ENCODE measurements around the gene PHLDB3. TPM values are rescaled to one million over a fixed set of nuclear protein-coding genes. Genes with fewer than 3 reads are reported as not detected.
A peak's percentile ranks its signal among the peaks of the same experiment; 100 is the strongest.

PHLDB3 gene
- total RNA-seq, 2 experiments from 2014 or later = 12.9 to 14.9 TPM

- peak overlapping the region; percentile 94 for H3K4me3 Mint-ChIP-seq
- CTCF ChIA-PET = interaction anchor here (0.6 to 3.8 kb wide), 6 partner anchors 15 to 130 kb away, joined by 3 to 37 read pairs (median 4); no protein-coding TSS in a partner anchor
- H3K27me3 Mint-ChIP-seq (ENCODE audit: low read depth) = no peaks in the 10 kb centered on the region
- H3K36me3 Mint-ChIP-seq (ENCODE audit: low read depth) = no peaks in the 10 kb centered on the region
- no peaks in the 10 kb centered on the region for H3K9me3 Mint-ChIP-seq
- DNase-seq = no peak
- H3K27ac Mint-ChIP-seq = peak overlapping the region; percentile 86
- H3K4me1 Mint-ChIP-seq (ENCODE audit: low read depth) = peaks cover 44% of the 10 kb centered on the region
- intact Hi-C loops (cut with micrococcal nuclease) = loop anchor here (1.0 to 10.0 kb wide), 2 partner anchors 204 to 321 kb away; partner anchors contain the start of gene KCNN4
Observed at GRCh38 chr19:43464134-43464775, 40.3 kb downstream of the PHLDB3 start.

- H3K9me3 Mint-ChIP-seq = no peaks in the 10 kb centered on the region
- peaks cover 37% of the 10 kb centered on the region for H3K4me1 Mint-ChIP-seq (ENCODE audit: low read depth)
- H3K36me3 Mint-ChIP-seq (ENCODE audit: low read depth) = no peaks in the 10 kb centered on the region
- peak overlapping the region; percentile 94 for H3K4me3 Mint-ChIP-seq
- CTCF ChIA-PET = interaction anchor here (0.6 to 3.8 kb wide), 7 partner anchors 16 to 131 kb away, joined by 3 to 37 read pairs (median 3); no protein-coding TSS in a partner anchor
- H3K27me3 Mint-ChIP-seq (ENCODE audit: low read depth) = no peaks in the 10 kb centered on the region
- peak overlapping the region; percentile 86 for H3K27ac Mint-ChIP-seq
- intact Hi-C loops (cut with micrococcal nuclease) = loop anchor here (1.0 to 10.0 kb wide), 9 partner anchors 12 to 321 kb away; partner anchors contain the start of genes IRGQ, KCNN4, PHLDB3 and PINLYP
- peak; percentile 100 for DNase-seq
Observed at GRCh38 chr19:43463381-43464133, 41.0 kb downstream of the PHLDB3 start.

GRCh38 chr19:43462785-43463380 is 41.7 kb downstream of the PHLDB3 start:
- Mint-ChIP-seq H3K4me1 (ENCODE audit: low read depth) (peaks cover 30% of the 10 kb centered on the region), H3K27me3 (ENCODE audit: low read depth) (no peaks in the 10 kb centered on the region), H3K36me3 (ENCODE audit: low read depth) (no peaks in the 10 kb centered on the region), H3K4me3 (peak overlapping the region; percentile 94), H3K27ac (peak overlapping the region; percentile 50), H3K9me3 (no peaks in the 10 kb centered on the region)
- CTCF ChIA-PET = interaction anchor here (0.8 to 3.8 kb wide), 6 partner anchors 16 to 132 kb away, joined by 3 to 37 read pairs (median 4); no protein-coding TSS in a partner anchor
- no peak for DNase-seq
- intact Hi-C loops (cut with micrococcal nuclease) = loop anchor here (1.0 to 10.0 kb wide), 8 partner anchors 12 to 322 kb away; partner anchors contain the start of genes IRGQ, KCNN4, PHLDB3 and PINLYP

GRCh38 chr19:43462383-43462782 is 42.2 kb downstream of the PHLDB3 start:
- intact Hi-C loops (cut with micrococcal nuclease) = loop anchor here (2.0 to 10.0 kb wide), 2 partner anchors 62 to 322 kb away; partner anchors contain the start of gene KCNN4
- Mint-ChIP-seq H3K27ac (no peak overlapping the region), H3K9me3 (no peaks in the 10 kb centered on the region), H3K4me1 (ENCODE audit: low read depth) (peaks cover 28% of the 10 kb centered on the region), H3K27me3 (ENCODE audit: low read depth) (no peaks in the 10 kb centered on the region), H3K4me3 (peak overlapping the region; percentile 94), H3K36me3 (ENCODE audit: low read depth) (no peaks in the 10 kb centered on the region)
- DNase-seq = no peak
- CTCF ChIA-PET = interaction anchor here (3.5 to 3.8 kb wide), 2 partner anchors 15 to 58 kb away, joined by 18 to 37 read pairs; no protein-coding TSS in a partner anchor

GRCh38 chr19:43461303-43461702 is 43.2 kb downstream of the PHLDB3 start:
- Mint-ChIP-seq H3K36me3 (ENCODE audit: low read depth) (no peaks in the 10 kb centered on the region), H3K27me3 (ENCODE audit: low read depth) (no peaks in the 10 kb centered on the region), H3K9me3 (no peaks in the 10 kb centered on the region), H3K4me3 (no peak overlapping the region), H3K27ac (no peak overlapping the region), H3K4me1 (ENCODE audit: low read depth) (peaks cover 24% of the 10 kb centered on the region)
- CTCF ChIA-PET = interaction anchor here (0.7 to 2.4 kb wide), 4 partner anchors 8 to 57 kb away, joined by 3 to 11 read pairs (median 3); no protein-coding TSS in a partner anchor
- intact Hi-C loops (cut with micrococcal nuclease) = loop anchor here (10.0 kb wide), 1 partner anchor 323 kb away; the partner anchor contains the start of gene KCNN4
- no peak for DNase-seq

- Mint-ChIP-seq H3K4me1 (ENCODE audit: low read depth) (peaks cover 24% of the 10 kb centered on the region), H3K36me3 (ENCODE audit: low read depth) (no peaks in the 10 kb centered on the region), H3K27ac (no peak overlapping the region), H3K9me3 (no peaks in the 10 kb centered on the region), H3K4me3 (no peak overlapping the region), H3K27me3 (ENCODE audit: low read depth) (no peaks in the 10 kb centered on the region)
- CTCF ChIA-PET = interaction anchor here (0.6 to 2.4 kb wide), 6 partner anchors 12 to 64 kb away, joined by 3 to 11 read pairs (median 4); no protein-coding TSS in a partner anchor
- intact Hi-C loops (cut with micrococcal nuclease) = loop anchor here (10.0 kb wide), 1 partner anchor 324 kb away; the partner anchor contains the start of gene KCNN4
- no peak for DNase-seq
Observed at GRCh38 chr19:43460362-43461016, 44.1 kb downstream of the PHLDB3 start.

GRCh38 chr19:43457809-43458208 is 46.7 kb downstream of the PHLDB3 start:
- Mint-ChIP-seq H3K9me3 (no peaks in the 10 kb centered on the region), H3K36me3 (ENCODE audit: low read depth) (no peaks in the 10 kb centered on the region), H3K4me3 (no peak overlapping the region), H3K27me3 (ENCODE audit: low read depth) (no peaks in the 10 kb centered on the region), H3K4me1 (ENCODE audit: low read depth) (peaks cover 16% of the 10 kb centered on the region), H3K27ac (no peak overlapping the region)
- CTCF ChIA-PET = interaction anchor here (0.7 to 1.5 kb wide), 2 partner anchors 11 to 132 kb away, joined by 3 to 7 read pairs; no protein-coding TSS in a partner anchor
- no peak for DNase-seq
- intact Hi-C loops (cut with micrococcal nuclease) = no loop called here

- no peak for DNase-seq
- H3K27me3 Mint-ChIP-seq (ENCODE audit: low read depth) = no peaks in the 10 kb centered on the region
- no peaks in the 10 kb centered on the region for H3K36me3 Mint-ChIP-seq (ENCODE audit: low read depth)
Observed at GRCh38 chr19:43455321-43456113, 49.0 kb downstream of the PHLDB3 start.

GRCh38 chr19:43454031-43454430 is 50.5 kb downstream of the PHLDB3 start:
- Mint-ChIP-seq H3K4me3 (no peak overlapping the region), H3K9me3 (peaks cover 4% of the 10 kb centered on the region), H3K36me3 (ENCODE audit: low read depth) (no peaks in the 10 kb centered on the region), H3K27ac (no peak overlapping the region), H3K4me1 (ENCODE audit: low read depth) (peaks cover 8% of the 10 kb centered on the region), H3K27me3 (ENCODE audit: low read depth) (no peaks in the 10 kb centered on the region)
- intact Hi-C loops (cut with micrococcal nuclease) = no loop called here
- CTCF ChIA-PET = interaction anchor here (1.6 kb wide), 1 partner anchor 65 kb away, joined by 4 read pairs; no protein-coding TSS in a partner anchor
- DNase-seq = no peak

More at GRCh38 chr19:43455321-43456113, 49.0 kb downstream of the PHLDB3 start:
- H3K9me3 Mint-ChIP-seq = peaks cover 4% of the 10 kb centered on the region
- intact Hi-C loops (cut with micrococcal nuclease) = no loop called here
- CTCF ChIA-PET = interaction anchor here (1.6 kb wide), 1 partner anchor 64 kb away, joined by 4 read pairs; no protein-coding TSS in a partner anchor
- H3K4me1 Mint-ChIP-seq (ENCODE audit: low read depth) = peaks cover 8% of the 10 kb centered on the region
- H3K4me3 Mint-ChIP-seq = no peak overlapping the region
- H3K27ac Mint-ChIP-seq = no peak overlapping the region

GRCh38 chr19:43452582-43452981 is 52.0 kb downstream of the PHLDB3 start:
- CTCF ChIA-PET = interaction anchor here (0.8 to 11.7 kb wide), 2 partner anchors 9 to 68 kb away, joined by 3 to 230 read pairs; no protein-coding TSS in a partner anchor
- intact Hi-C loops (cut with micrococcal nuclease) = no loop called here

More at GRCh38 chr19:43452582-43452981, 52.0 kb downstream of the PHLDB3 start:
- no peaks in the 10 kb centered on the region for H3K36me3 Mint-ChIP-seq (ENCODE audit: low read depth)
- H3K27ac Mint-ChIP-seq = no peak overlapping the region
- H3K27me3 Mint-ChIP-seq (ENCODE audit: low read depth) = no peaks in the 10 kb centered on the region
- no peak overlapping the region for H3K4me3 Mint-ChIP-seq
- peaks cover 4% of the 10 kb centered on the region for H3K9me3 Mint-ChIP-seq
- H3K4me1 Mint-ChIP-seq (ENCODE audit: low read depth) = peaks cover 6% of the 10 kb centered on the region
- DNase-seq = no peak

All from activated naive CD4-positive, alpha-beta T cell treated with anti-CD3 and anti-CD28 coated beads for 36 hours (primary cell).